Measurements from ENCODE around the gene AGTRAP. TPM values are rescaled to one million over a fixed set of nuclear protein-coding genes. Genes with fewer than 3 reads are reported as not detected.
A peak's percentile ranks its signal among the peaks of the same experiment; 100 is the strongest.

AGTRAP gene
- total RNA-seq, 1 donor from 2014 or later, result 9.7 TPM

GRCh38 chr1:11779715-11780379, 43.9 kb downstream of the AGTRAP start:
- Mint-ChIP-seq H3K4me1 (ENCODE audit: low read depth) (no peaks in the 10 kb centered on the region), H3K27ac (no peak overlapping the region), H3K4me3 (ENCODE audit: low read depth) (no peak overlapping the region), H3K9me3 (no peaks in the 10 kb centered on the region), H3K36me3 (ENCODE audit: low read depth) (no peaks in the 10 kb centered on the region), H3K27me3 (ENCODE audit: low read depth) (no peaks in the 10 kb centered on the region)
- DNase-seq (ENCODE audit: low spot score), result no peak
- intact Hi-C loops (cut with micrococcal nuclease), result no loop called here

DNA sequence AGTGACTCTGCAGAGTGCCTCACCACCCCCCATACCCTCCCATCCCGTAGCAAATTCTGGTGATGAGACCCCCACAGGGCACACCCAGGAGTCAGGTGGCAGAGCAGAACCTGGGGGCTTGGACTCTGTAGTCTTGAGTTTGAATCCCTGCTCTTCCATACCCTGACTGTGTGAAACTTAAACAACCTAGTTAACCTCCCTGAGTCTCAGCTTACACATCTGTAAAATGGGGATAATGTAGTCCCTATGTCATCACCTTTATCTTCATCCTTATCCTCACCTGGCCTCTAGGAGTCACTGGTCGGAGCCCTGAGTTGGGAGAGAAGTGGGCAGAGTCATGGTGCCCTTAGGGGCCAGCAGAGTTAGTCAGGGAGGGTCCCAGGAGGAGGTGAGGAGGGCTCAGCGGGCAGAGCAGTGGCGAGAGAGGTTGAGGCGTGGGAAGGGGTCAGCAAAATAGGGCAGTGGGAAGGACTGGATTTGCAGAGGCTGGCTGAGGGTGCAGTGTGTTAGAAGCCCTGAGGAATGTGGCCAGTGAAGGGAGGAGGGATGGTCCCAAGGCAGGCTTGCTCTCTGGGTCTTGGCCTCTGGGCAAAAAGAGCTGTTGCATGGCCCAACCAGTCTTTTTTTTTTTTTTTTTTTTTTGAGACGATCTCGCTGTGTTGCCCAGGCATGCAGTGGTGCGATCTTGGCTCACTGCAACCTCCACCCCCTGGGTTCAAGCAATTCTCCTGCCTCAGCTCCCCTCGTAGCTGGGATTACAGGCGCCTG, 44.6 kb downstream of the AGTRAP start:
- Mint-ChIP-seq H3K4me3 (ENCODE audit: low read depth) (no peak overlapping the region), H3K27me3 (ENCODE audit: low read depth) (no peaks in the 10 kb centered on the region), H3K4me1 (ENCODE audit: low read depth) (peaks cover 3% of the 10 kb centered on the region), H3K27ac (no peak overlapping the region), H3K36me3 (ENCODE audit: low read depth) (no peaks in the 10 kb centered on the region), H3K9me3 (no peaks in the 10 kb centered on the region)
- intact Hi-C loops (cut with micrococcal nuclease), result no loop called here
- no peak for DNase-seq (ENCODE audit: low spot score)

DNA sequence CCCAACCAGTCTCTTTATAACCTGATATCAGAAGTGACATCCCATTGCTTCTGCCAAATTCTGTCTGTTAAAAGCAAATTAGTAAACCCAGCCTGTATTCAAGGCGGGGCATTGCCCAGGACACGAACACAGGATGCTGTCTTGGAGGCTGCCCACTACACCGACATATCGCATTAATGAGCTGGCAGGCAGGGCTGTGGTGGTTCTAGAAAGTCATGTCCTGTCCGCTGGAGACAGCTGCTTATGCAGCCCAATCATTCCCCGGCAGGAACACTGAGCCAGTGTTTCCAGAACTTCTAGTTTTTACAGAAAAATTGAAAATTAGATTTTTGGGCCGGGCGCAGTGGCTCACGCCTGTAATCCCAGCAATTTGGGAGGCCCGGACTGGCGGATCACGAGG, 45.4 kb downstream of the AGTRAP start:
- Mint-ChIP-seq H3K4me1 (ENCODE audit: low read depth) (peaks cover 3% of the 10 kb centered on the region), H3K9me3 (no peaks in the 10 kb centered on the region), H3K27ac (no peak overlapping the region), H3K36me3 (ENCODE audit: low read depth) (no peaks in the 10 kb centered on the region), H3K4me3 (ENCODE audit: low read depth) (no peak overlapping the region), H3K27me3 (ENCODE audit: low read depth) (no peaks in the 10 kb centered on the region)
- DNase-seq (ENCODE audit: low spot score), result no peak
- intact Hi-C loops (cut with micrococcal nuclease), result no loop called here

GRCh38 chr1:11782127-11782708, 46.3 kb downstream of the AGTRAP start:
- no peaks in the 10 kb centered on the region for H3K9me3 Mint-ChIP-seq
- intact Hi-C loops (cut with micrococcal nuclease), result no loop called here
- no peak overlapping the region for H3K27ac Mint-ChIP-seq
- H3K4me1 Mint-ChIP-seq (ENCODE audit: low read depth), result peaks cover 3% of the 10 kb centered on the region
- no peaks in the 10 kb centered on the region for H3K27me3 Mint-ChIP-seq (ENCODE audit: low read depth)
- H3K36me3 Mint-ChIP-seq (ENCODE audit: low read depth), result no peaks in the 10 kb centered on the region
- no peak for DNase-seq (ENCODE audit: low spot score)
- no peak overlapping the region for H3K4me3 Mint-ChIP-seq (ENCODE audit: low read depth)

GRCh38 chr1:11783556-11783955, 47.6 kb downstream of the AGTRAP start:
- H3K27me3 Mint-ChIP-seq (ENCODE audit: low read depth), result no peaks in the 10 kb centered on the region
- H3K4me3 Mint-ChIP-seq (ENCODE audit: low read depth), result no peak overlapping the region
- no peak for DNase-seq (ENCODE audit: low spot score)
- intact Hi-C loops (cut with micrococcal nuclease), result no loop called here
- no peak overlapping the region for H3K27ac Mint-ChIP-seq
- H3K4me1 Mint-ChIP-seq (ENCODE audit: low read depth), result peaks cover 3% of the 10 kb centered on the region
- H3K9me3 Mint-ChIP-seq, result no peaks in the 10 kb centered on the region
- H3K36me3 Mint-ChIP-seq (ENCODE audit: low read depth), result no peaks in the 10 kb centered on the region

DNA sequence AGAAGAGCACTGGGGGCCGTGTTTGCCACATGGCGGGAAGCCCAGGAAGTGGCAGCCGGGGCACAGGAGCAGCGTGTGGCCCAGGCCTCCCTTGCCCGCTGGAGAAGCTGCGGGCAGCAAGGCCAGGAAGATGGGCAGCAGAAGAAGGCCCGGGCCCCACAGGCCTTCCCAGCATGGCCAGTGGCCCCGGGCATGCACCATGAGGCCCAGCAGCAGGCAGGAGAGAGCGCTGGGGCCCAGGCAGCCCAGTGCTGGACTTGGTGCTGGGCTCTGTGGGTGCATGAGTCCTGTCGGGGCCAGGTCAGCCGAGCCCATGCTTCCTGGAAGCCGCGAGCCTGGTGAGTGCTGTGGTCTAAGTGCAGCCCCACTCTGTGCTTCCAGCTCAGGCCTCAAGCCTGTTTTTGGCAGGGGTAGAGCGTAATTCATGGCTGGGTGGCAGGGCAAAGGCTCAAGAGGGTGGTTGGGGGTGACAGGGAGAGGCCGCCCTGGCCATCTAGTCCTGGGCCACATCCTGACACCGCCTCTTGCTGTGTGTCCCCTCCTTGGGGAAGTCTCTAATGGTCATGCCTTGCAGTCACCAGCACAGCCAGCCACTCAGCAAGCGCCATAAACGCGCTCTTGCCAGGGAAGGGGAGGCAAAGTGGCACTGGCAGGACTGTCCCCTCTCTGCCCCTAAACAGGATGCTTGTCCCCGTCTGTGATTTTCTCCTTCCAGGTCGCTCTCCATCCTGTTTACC, 48.5 kb downstream of the AGTRAP start:
- intact Hi-C loops (cut with micrococcal nuclease), result no loop called here
- H3K36me3 Mint-ChIP-seq (ENCODE audit: low read depth), result no peaks in the 10 kb centered on the region

DNA sequence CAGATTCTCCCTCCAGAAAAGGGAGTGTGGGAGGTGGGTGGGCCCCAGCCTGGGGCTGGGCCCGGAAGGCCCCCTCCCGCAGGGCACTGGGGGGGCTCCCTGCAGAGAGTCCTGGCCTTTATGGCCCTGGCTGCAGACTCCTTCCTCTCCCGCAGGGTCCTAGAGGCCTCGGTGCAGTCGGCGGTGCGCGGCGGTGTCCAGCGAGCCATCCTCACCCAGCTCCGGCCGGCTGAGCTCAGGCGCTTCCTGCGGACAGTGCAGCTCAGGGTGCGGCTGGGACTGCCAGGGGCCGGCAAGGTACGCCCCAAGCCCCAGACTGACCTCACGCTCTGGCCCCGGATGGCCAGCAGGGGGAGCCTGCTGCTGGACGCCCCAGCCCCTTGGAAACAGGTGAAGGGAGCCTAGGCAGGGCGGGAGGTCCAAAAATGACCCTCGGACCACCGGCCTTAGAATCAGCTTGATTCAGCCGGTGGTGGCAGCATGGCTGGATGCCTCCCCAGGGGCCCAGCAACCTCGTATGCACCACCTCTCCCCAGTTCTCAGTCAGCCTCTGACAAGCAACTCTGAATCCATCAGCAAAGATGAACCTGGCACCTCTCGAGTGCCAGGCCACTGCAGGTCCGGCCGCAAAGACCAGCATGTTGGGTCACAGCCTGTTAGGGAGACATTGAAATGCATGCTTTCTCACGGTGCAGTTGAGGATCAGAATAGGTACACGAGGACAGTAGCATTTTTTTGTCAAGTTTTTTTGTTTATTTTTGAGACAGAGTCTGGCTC, 49.2 kb downstream of the AGTRAP start:
- no peaks in the 10 kb centered on the region for H3K36me3 Mint-ChIP-seq (ENCODE audit: low read depth)
- intact Hi-C loops (cut with micrococcal nuclease), result no loop called here
- peak; percentile 30 for DNase-seq (ENCODE audit: low spot score)
- peaks cover 3% of the 10 kb centered on the region for H3K4me1 Mint-ChIP-seq (ENCODE audit: low read depth)
- H3K9me3 Mint-ChIP-seq, result no peaks in the 10 kb centered on the region
- no peak overlapping the region for H3K4me3 Mint-ChIP-seq (ENCODE audit: low read depth)
- H3K27ac Mint-ChIP-seq, result no peak overlapping the region
- H3K27me3 Mint-ChIP-seq (ENCODE audit: low read depth), result no peaks in the 10 kb centered on the region

More for the DNA sequence above, 48.5 kb downstream of the AGTRAP start:
- Mint-ChIP-seq H3K4me3 (ENCODE audit: low read depth) (no peak overlapping the region), H3K27me3 (ENCODE audit: low read depth) (no peaks in the 10 kb centered on the region), H3K27ac (no peak overlapping the region), H3K4me1 (ENCODE audit: low read depth) (peaks cover 3% of the 10 kb centered on the region), H3K9me3 (no peaks in the 10 kb centered on the region)
- no peak for DNase-seq (ENCODE audit: low spot score)

DNA sequence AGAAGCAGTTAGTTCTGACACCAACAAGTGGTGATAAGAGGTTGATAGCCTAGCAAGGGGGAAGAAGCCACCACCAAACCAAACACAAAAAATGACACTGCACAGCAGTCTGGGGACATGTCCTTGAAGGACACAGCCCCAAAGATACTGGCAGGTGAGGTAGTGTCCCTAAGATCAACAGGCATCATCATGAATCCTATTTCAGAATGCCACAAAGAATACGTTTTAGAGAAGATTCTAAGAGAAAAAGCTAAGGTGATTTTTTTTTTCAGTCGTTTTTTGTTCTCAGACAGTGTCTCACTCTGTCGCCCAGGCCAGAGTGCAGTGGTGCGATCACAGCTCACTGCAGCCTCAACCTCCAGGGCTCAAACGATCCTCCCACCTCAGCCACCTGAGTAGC, 50.2 kb downstream of the AGTRAP start:
- Mint-ChIP-seq H3K4me1 (ENCODE audit: low read depth) (peaks cover 3% of the 10 kb centered on the region), H3K36me3 (ENCODE audit: low read depth) (peaks cover 6% of the 10 kb centered on the region), H3K9me3 (no peaks in the 10 kb centered on the region), H3K27me3 (ENCODE audit: low read depth) (no peaks in the 10 kb centered on the region), H3K4me3 (ENCODE audit: low read depth) (no peak overlapping the region), H3K27ac (no peak overlapping the region)
- intact Hi-C loops (cut with micrococcal nuclease), result no loop called here
- no peak for DNase-seq (ENCODE audit: low spot score)

GRCh38 chr1:11787251-11787803, 51.4 kb downstream of the AGTRAP start:
- Mint-ChIP-seq H3K9me3 (no peaks in the 10 kb centered on the region), H3K27me3 (ENCODE audit: low read depth) (no peaks in the 10 kb centered on the region), H3K4me3 (ENCODE audit: low read depth) (no peak overlapping the region), H3K4me1 (ENCODE audit: low read depth) (peaks cover 3% of the 10 kb centered on the region), H3K27ac (no peak overlapping the region), H3K36me3 (ENCODE audit: low read depth) (peaks cover 9% of the 10 kb centered on the region)
- DNase-seq (ENCODE audit: low spot score), result no peak
- intact Hi-C loops (cut with micrococcal nuclease), result no loop called here

DNA sequence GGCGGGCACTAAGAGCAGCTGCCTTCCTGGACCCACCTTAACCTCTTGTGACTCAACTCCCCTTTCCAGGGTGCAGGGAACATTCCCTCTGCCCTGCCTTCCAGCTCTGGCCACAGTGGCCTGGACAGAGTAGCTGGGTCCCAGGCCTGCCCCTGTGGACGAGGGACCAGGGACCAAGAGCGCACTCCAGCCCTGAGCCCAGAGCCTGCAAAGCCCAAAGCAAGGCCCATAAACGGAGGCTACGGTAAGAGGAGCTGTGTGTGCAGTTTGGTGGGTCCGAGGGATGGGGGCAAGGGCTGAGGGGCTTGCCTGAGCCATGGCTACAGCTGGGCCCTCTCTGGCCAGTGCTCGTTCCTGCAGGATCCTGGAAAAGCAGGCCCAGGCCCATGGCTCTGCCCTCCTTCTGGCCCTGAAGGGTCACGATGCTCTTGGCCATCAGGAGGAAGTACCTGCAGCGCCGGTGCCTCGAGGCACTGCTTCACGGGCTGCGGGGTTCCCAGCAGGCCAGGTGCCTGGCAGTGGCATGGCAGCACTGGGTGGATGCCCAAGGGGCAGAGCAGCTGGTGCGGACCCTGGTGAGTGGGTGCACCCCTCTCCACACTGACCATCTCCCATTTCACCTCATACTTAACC, 52.0 kb downstream of the AGTRAP start:
- peaks cover 3% of the 10 kb centered on the region for H3K4me1 Mint-ChIP-seq (ENCODE audit: low read depth)
- no peak for DNase-seq (ENCODE audit: low spot score)
- no peak overlapping the region for H3K4me3 Mint-ChIP-seq (ENCODE audit: low read depth)
- intact Hi-C loops (cut with micrococcal nuclease), result no loop called here
- no peaks in the 10 kb centered on the region for H3K27me3 Mint-ChIP-seq (ENCODE audit: low read depth)
- H3K27ac Mint-ChIP-seq, result no peak overlapping the region
- H3K9me3 Mint-ChIP-seq, result no peaks in the 10 kb centered on the region
- peaks cover 11% of the 10 kb centered on the region for H3K36me3 Mint-ChIP-seq (ENCODE audit: low read depth)

DNA sequence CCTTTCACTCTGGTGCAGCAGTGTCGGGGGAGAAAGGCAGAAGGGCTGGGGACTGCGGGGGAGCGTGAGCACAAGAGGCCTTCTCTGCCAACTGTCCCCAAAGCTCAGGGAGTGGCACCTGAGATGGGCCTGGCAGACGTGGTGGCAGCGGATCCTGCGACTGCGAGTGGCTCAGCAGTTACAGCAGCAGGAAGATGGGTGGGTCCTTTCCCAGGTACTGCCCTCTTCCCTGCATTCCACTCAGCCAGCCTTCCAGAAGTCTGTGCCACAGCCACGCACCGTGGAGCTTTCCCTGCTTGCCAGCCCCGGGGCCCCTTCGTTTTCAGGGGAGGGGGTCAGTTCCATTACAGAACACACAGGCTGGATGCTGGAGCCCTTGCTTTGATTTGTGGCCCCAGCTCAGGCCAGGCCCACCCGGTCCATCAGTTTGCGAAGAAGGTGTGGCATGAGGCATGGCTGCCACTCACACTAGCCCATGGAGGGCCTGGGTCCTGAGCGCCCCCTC, 52.7 kb downstream of the AGTRAP start:
- intact Hi-C loops (cut with micrococcal nuclease), result no loop called here
- H3K27me3 Mint-ChIP-seq (ENCODE audit: low read depth), result no peaks in the 10 kb centered on the region
- DNase-seq (ENCODE audit: low spot score), result no peak
- H3K27ac Mint-ChIP-seq, result no peak overlapping the region
- no peaks in the 10 kb centered on the region for H3K9me3 Mint-ChIP-seq
- H3K36me3 Mint-ChIP-seq (ENCODE audit: low read depth), result peaks cover 11% of the 10 kb centered on the region
- peaks cover 3% of the 10 kb centered on the region for H3K4me1 Mint-ChIP-seq (ENCODE audit: low read depth)
- H3K4me3 Mint-ChIP-seq (ENCODE audit: low read depth), result no peak overlapping the region

Data from activated T-helper 2 cell treated with anti-CD3 and anti-CD28 coated beads, Interferon-gamma antibody, Interleukin-2, Interleukin-4, amounts not matched to agents 10 μg/mL and 5 μg/mL and 100 μg/mL, durations not matched to agents 14 hours and 24 hours and 36 hours (primary cell).